Esophagus squamous epithelium (tissue), 4 donors: Measurements from ENCODE around the gene MAS1.

Experiments used
- CTCF ChIP-seq, 6 experiments: fragments of 450-650 bp in 4 of 6; fragments of 200-600 bp in 2 of 6; sonication (generic) in 2 of 6; IDR thresholded peaks; one replicate each; pipeline ENCODE4 v1.5.1; 2016 to 2019; ENCODE audit warnings: antibody characterized with exemption in 6 of 6, mild to moderate bottlenecking in 4 of 6, moderate library complexity in 4 of 6
- POLR2A ChIP-seq, 4 donors: fragments of 450-650 bp; IDR thresholded peaks; one replicate each; pipeline ENCODE4 v1.6.1; 2017; ENCODE audit warnings: antibody characterized with exemption in 4 of 4, mild to moderate bottlenecking in 4 of 4, moderate library complexity in 3 of 4

- TF ChIP-seq CTCF (IDR thresholded peaks at IDR 0.05) = no peak
- no peak for TF ChIP-seq POLR2A (IDR thresholded peaks at IDR 0.05)
Observed at GRCh38 chr6:159858259-159858658, 32.5 kb upstream of the MAS1 start.
